GM12864 (cell line): ENCODE results near the gene ADM.

Source experiments
- DNase-seq: peaks from one replicate; pipeline ENCODE4 v3.0.0-alpha.2; 2011; ENCODE audit warnings: low read depth
- H3K4me3 ChIP-seq: 2 replicates; pipeline ENCODE4 v1.5.1; 2011; ENCODE audit warnings: mild to moderate bottlenecking, low read depth, low read length, control low read depth
- CTCF ChIP-seq: IDR thresholded peaks from 2 replicates; pipeline ENCODE4 v1.5.1; 2011; ENCODE audit warnings: low read depth, mild to moderate bottlenecking, moderate library complexity, low read length, control low read depth, inconsistent platforms; ENCODE audit errors: missing control alignments

Gene ADM

GRCh38 chr11:10329935-10330334 is 25.1 kb downstream of the ADM start:
- H3K4me3 ChIP-seq: no peak overlapping the region
- TF ChIP-seq CTCF: no peak
- DNase-seq: no peak

- TF ChIP-seq CTCF: no peak
- DNase-seq: no peak
- no peak overlapping the region for H3K4me3 ChIP-seq
These were observed 26.8 kb downstream of the ADM start for GRCh38 chr11:10331548-10332289.

GRCh38 chr11:10333490-10333889 is 28.6 kb downstream of the ADM start:
- no peak for TF ChIP-seq CTCF
- no peak overlapping the region for H3K4me3 ChIP-seq
- no peak for DNase-seq

GRCh38 chr11:10338287-10338686 is 33.4 kb downstream of the ADM start:
- no peak for TF ChIP-seq CTCF
- no peak overlapping the region for H3K4me3 ChIP-seq
- no peak for DNase-seq

- no peak for DNase-seq
- H3K4me3 ChIP-seq: no peak overlapping the region
- no peak for TF ChIP-seq CTCF
These were observed 43.9 kb downstream of the ADM start for GRCh38 chr11:10348650-10349280.

GRCh38 chr11:10349281-10349665 is 44.4 kb downstream of the ADM start:
- no peak for DNase-seq
- no peak overlapping the region for H3K4me3 ChIP-seq
- no peak for TF ChIP-seq CTCF

GRCh38 chr11:10349806-10350205 is 44.9 kb downstream of the ADM start:
- H3K4me3 ChIP-seq: no peak overlapping the region
- no peak for DNase-seq
- no peak for TF ChIP-seq CTCF
